PC-3 (cell line): ENCODE results near the gene SLC25A6.

Source experiments
- EZH2 ChIP-seq: fragments of 300-600 bp; sonication (generic); IDR thresholded peaks from one replicate; pipeline ENCODE4 v1.6.1; 2017; ENCODE audit warnings: antibody characterized with exemption, mild to moderate bottlenecking, low read length; ENCODE audit not compliant: unreplicated experiment
- TF ChIP-seq, protein P1 (sequence below): fragments of 300-600 bp; sonication (generic); conservative IDR thresholded peaks from 2 replicates; pipeline ENCODE4 v1.5.1; 2017; ENCODE audit warnings: antibody characterized with exemption, low read depth, mild to moderate bottlenecking, low read length

DNA sequence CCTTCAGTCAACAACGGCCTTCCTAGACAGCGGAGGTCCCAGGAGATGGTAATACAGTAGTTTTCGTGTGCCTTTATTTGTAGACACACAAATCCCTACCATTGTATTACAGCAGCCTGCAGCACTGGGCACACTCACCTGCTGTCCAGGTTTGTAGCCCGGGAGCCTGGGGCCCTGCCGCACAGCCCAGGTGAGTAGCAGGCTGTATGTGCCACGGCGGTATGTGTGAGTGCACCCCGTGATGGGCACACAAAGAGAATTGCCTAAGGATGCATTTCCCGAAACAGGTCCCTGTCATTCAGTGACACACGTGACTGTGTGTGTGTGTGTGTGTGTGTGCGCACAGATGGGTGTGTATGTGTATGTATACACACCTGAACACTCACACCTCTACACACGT, 8.1 kb upstream of the SLC25A6 start:
- TF ChIP-seq, protein P1, sequence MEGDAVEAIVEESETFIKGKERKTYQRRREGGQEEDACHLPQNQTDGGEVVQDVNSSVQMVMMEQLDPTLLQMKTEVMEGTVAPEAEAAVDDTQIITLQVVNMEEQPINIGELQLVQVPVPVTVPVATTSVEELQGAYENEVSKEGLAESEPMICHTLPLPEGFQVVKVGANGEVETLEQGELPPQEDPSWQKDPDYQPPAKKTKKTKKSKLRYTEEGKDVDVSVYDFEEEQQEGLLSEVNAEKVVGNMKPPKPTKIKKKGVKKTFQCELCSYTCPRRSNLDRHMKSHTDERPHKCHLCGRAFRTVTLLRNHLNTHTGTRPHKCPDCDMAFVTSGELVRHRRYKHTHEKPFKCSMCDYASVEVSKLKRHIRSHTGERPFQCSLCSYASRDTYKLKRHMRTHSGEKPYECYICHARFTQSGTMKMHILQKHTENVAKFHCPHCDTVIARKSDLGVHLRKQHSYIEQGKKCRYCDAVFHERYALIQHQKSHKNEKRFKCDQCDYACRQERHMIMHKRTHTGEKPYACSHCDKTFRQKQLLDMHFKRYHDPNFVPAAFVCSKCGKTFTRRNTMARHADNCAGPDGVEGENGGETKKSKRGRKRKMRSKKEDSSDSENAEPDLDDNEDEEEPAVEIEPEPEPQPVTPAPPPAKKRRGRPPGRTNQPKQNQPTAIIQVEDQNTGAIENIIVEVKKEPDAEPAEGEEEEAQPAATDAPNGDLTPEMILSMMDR: no peak
- no peak for TF ChIP-seq EZH2
